Activated T-cell treated with anti-CD3 and anti-CD28 coated beads, Interleukin-2, amount 50 U/mL, for 24 hours (primary cell): ENCODE results near the gene DPH5.
A peak's percentile ranks its signal among the peaks of the same experiment; 100 is the strongest.

ENCODE experiments used
- DNase-seq: peaks from one replicate; pipeline ENCODE4 v3.0.0-alpha.2; 2020
- H3K27ac Mint-ChIP-seq: 2 replicates; pipeline ENCODE4 v1.8.0; 2020; ENCODE audit warnings: mild to moderate bottlenecking, mixed read lengths
- H3K27me3 Mint-ChIP-seq: 2 replicates; pipeline ENCODE4 v1.8.0; 2020; ENCODE audit warnings: mixed read lengths
- H3K36me3 Mint-ChIP-seq: 2 replicates; pipeline ENCODE4 v1.8.0; 2020; ENCODE audit warnings: low read depth, mixed read lengths
- H3K4me1 Mint-ChIP-seq: 2 replicates; pipeline ENCODE4 v1.8.0; 2020; ENCODE audit warnings: low read depth, mixed read lengths
- H3K4me3 Mint-ChIP-seq: 2 replicates; pipeline ENCODE4 v1.8.0; 2020; ENCODE audit warnings: mild to moderate bottlenecking, moderate library complexity, mixed read lengths
- H3K9me3 Mint-ChIP-seq: 2 replicates; pipeline ENCODE4 v1.8.0; 2020; ENCODE audit warnings: mixed read lengths

DPH5 gene

DNA sequence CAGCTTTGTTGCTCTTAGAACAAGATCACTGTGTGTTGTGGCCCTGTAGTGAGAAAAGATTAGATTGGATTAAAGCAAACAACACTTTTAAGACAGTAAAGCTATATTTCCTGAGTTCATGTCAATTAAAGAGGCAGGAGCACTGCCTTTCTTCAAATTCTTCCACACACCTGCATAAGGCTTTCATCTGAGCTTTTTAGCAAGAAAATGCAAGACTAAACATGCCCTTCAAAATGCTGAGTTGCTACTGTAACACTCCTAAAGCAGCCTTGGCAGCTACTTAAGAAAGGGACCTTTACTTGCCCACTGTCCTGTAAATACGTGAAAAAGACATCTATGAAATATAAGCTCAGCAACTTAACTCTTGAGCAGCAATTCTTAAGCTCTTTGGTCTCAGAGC, 11.8 kb downstream of the DPH5 start:
- H3K4me1 Mint-ChIP-seq: peaks cover 28% of the 10 kb centered on the region
- H3K27ac Mint-ChIP-seq: no peak overlapping the region
- no peaks in the 10 kb centered on the region for H3K27me3 Mint-ChIP-seq
- H3K36me3 Mint-ChIP-seq: peaks cover 95% of the 10 kb centered on the region
- no peak for DNase-seq
- no peak overlapping the region for H3K4me3 Mint-ChIP-seq
- H3K9me3 Mint-ChIP-seq: peaks cover 3% of the 10 kb centered on the region

DNA sequence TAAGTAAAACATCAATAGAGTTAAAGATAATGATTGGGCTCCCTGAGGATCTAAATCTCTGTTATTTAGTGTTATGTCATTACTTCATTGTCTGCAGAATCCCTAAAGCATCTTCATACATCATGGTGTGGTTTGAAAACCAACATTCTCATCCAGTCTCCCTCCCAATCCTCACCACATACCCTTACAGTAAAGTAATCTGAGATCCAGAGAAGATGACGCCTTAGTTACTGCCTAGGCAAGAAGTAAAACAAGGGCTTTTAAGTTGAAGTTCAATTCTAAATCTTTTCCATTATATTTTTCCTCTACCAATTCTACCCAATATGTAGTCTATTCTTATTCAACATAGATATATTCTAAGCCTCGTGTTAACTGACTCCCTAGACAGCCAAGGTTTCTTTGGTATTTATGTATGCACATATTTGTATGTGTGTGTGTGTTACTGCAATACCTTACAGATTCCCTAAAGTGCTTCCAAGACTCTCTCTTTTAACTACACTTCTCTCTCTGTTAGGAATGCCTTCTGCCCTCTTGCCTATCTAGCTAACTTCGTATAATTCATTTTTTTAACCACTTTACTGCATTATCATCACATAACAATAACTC, 17.3 kb downstream of the DPH5 start:
- Mint-ChIP-seq H3K4me1 (peaks cover 45% of the 10 kb centered on the region), H3K27ac (no peak overlapping the region), H3K9me3 (peaks cover 9% of the 10 kb centered on the region), H3K36me3 (peaks cover 86% of the 10 kb centered on the region), H3K27me3 (no peaks in the 10 kb centered on the region), H3K4me3 (no peak overlapping the region)
- no peak for DNase-seq

GRCh38 chr1:101006553-101006952, 19.0 kb downstream of the DPH5 start:
- H3K9me3 Mint-ChIP-seq: peaks cover 9% of the 10 kb centered on the region
- H3K27ac Mint-ChIP-seq: peak overlapping the region; percentile 82
- peaks cover 86% of the 10 kb centered on the region for H3K36me3 Mint-ChIP-seq
- peaks cover 61% of the 10 kb centered on the region for H3K4me1 Mint-ChIP-seq
- no peak for DNase-seq
- H3K27me3 Mint-ChIP-seq: no peaks in the 10 kb centered on the region
- H3K4me3 Mint-ChIP-seq: no peak overlapping the region

DNA sequence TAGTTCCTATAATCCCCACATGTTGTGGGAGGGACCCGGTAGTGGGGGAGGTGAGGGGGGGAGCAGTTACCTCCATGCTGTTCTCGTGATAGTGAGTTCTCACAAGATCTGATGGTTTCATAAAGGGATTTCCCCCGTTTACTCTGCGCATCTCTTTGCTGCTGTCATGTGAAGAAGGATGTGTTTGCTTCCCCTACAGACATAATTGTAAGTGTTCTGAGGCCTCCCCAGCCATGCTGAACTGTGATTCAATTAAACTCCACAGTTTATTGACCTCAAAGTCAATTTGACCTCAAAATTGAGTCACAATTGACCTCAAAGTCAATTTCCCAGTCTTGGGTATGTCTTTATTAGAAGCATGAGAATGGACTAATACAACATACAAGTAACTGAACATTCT, 19.7 kb downstream of the DPH5 start:
- H3K9me3 Mint-ChIP-seq: peaks cover 9% of the 10 kb centered on the region

DNA sequence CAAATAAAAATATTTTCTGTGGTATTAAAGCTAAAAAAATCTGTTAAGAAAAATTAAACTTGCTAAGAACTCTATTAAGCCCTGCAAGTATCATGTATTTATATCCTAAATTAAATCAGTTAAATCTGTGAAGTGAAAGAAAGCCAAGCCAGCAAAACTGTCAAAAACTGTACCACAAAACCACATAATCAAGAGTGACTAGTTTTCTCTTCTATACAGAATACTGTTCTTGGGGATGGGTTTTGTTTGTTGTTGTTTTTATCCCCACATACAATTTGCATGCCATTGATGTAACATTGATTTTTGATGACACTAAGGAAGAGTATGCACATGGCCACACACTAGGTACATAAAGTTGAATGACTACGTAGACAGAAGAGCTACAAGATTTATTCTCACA, 20.4 kb downstream of the DPH5 start:
- no peak for DNase-seq
- Mint-ChIP-seq H3K36me3 (peaks cover 87% of the 10 kb centered on the region), H3K27ac (peak overlapping the region; percentile 53), H3K9me3 (peaks cover 9% of the 10 kb centered on the region), H3K27me3 (no peaks in the 10 kb centered on the region), H3K4me3 (no peak overlapping the region), H3K4me1 (peaks cover 65% of the 10 kb centered on the region)

More for the DNA sequence above, 19.7 kb downstream of the DPH5 start:
- peaks cover 64% of the 10 kb centered on the region for H3K4me1 Mint-ChIP-seq
- no peak for DNase-seq
- H3K36me3 Mint-ChIP-seq: peaks cover 87% of the 10 kb centered on the region
- no peak overlapping the region for H3K4me3 Mint-ChIP-seq
- peak overlapping the region; percentile 82 for H3K27ac Mint-ChIP-seq
- H3K27me3 Mint-ChIP-seq: no peaks in the 10 kb centered on the region

DNA sequence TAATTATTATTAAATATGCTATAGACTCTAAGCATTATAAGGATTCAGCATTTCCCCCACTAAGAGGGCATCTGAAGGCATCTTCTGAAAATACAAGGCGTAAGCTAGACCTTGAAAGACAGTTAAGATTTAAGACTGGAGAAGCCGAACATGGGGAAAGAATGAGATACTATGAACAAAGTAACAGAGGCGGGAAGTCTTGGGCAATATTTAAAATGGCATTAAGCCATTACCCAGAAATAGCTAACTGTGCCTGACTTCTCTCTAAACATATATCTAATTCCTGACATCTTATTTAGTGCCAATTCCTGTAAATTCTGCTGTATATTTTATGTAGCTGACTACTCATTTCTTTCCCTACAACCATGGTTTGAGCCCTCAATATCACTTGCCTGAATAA, 20.9 kb downstream of the DPH5 start:
- H3K36me3 Mint-ChIP-seq: peaks cover 87% of the 10 kb centered on the region
- H3K9me3 Mint-ChIP-seq: peaks cover 9% of the 10 kb centered on the region
- H3K27ac Mint-ChIP-seq: no peak overlapping the region
- peaks cover 63% of the 10 kb centered on the region for H3K4me1 Mint-ChIP-seq
- no peak overlapping the region for H3K4me3 Mint-ChIP-seq
- no peak for DNase-seq
- no peaks in the 10 kb centered on the region for H3K27me3 Mint-ChIP-seq

GRCh38 chr1:101004061-101004460, 21.5 kb downstream of the DPH5 start:
- no peak for DNase-seq
- H3K36me3 Mint-ChIP-seq: peaks cover 83% of the 10 kb centered on the region
- no peak overlapping the region for H3K27ac Mint-ChIP-seq
- H3K9me3 Mint-ChIP-seq: peaks cover 9% of the 10 kb centered on the region
- no peaks in the 10 kb centered on the region for H3K27me3 Mint-ChIP-seq
- H3K4me3 Mint-ChIP-seq: no peak overlapping the region
- peaks cover 63% of the 10 kb centered on the region for H3K4me1 Mint-ChIP-seq

GRCh38 chr1:101003012-101003650, 22.5 kb downstream of the DPH5 start:
- Mint-ChIP-seq H3K4me1 (peaks cover 63% of the 10 kb centered on the region), H3K27ac (peak overlapping the region; percentile 69), H3K4me3 (no peak overlapping the region), H3K9me3 (peaks cover 9% of the 10 kb centered on the region), H3K27me3 (no peaks in the 10 kb centered on the region), H3K36me3 (peaks cover 82% of the 10 kb centered on the region)
- no peak for DNase-seq

GRCh38 chr1:101002551-101002950, 23.0 kb downstream of the DPH5 start:
- Mint-ChIP-seq H3K27me3 (no peaks in the 10 kb centered on the region), H3K4me1 (peaks cover 61% of the 10 kb centered on the region), H3K4me3 (no peak overlapping the region), H3K36me3 (peaks cover 83% of the 10 kb centered on the region), H3K27ac (no peak overlapping the region), H3K9me3 (peaks cover 9% of the 10 kb centered on the region)
- DNase-seq: no peak

DNA sequence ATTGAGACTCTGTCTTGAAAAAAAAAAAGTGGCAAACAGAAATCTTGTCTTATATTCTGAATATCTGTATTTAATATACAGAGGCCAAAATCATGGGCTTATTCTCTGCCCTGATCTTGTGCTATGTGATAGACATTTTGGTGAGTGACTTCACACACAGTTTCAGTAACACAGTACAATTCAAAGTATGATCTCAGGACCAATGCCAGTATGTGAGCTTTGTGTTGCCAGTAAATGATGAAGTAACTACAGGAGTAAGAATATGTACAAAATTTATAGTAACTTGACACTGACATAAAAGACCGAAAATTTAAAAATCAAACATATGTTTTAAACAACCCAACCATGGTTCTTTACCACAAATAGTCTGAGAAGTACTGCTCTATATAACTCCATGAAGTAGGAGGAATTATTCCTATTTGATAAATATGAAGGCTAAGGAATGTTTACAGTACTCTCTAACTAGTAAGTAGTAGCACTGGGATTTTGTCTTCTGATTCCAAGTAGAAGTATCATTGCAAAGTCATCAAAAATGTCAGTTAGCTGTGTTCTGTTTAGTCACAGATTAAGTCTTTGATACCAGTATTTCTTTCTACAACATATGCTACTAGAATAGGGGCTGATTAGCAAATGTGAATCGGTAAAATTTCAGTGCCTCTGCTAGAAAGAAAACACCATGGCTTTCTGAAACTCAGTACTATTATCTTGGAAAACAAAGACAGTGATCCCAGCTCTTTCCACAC, 25.3 kb downstream of the DPH5 start:
- H3K4me3 Mint-ChIP-seq: no peak overlapping the region
- DNase-seq: no peak
- H3K27ac Mint-ChIP-seq: no peak overlapping the region
- peaks cover 1% of the 10 kb centered on the region for H3K9me3 Mint-ChIP-seq
- no peaks in the 10 kb centered on the region for H3K27me3 Mint-ChIP-seq
- peaks cover 51% of the 10 kb centered on the region for H3K4me1 Mint-ChIP-seq
- H3K36me3 Mint-ChIP-seq: peaks cover 83% of the 10 kb centered on the region

DNA sequence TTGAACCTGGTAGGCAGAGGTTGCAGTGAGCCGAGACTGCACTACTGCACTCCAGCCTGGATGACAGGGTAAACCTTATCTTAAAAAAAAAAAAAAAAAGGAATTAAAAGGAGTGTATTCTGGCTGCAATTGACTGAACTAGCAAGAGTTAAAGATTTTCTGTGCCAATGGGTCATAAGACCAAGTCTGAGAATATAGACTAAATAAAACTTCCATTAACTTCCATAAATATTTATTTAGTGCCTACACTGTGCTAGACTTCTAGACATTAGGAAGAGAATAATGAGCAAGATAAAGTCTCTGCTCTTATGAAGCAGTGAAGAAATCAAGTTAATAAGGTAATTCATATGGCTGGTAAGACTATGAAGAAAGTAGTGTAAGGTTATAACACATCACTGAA, 27.2 kb downstream of the DPH5 start:
- Mint-ChIP-seq H3K9me3 (no peaks in the 10 kb centered on the region), H3K27me3 (no peaks in the 10 kb centered on the region), H3K4me1 (peaks cover 42% of the 10 kb centered on the region), H3K36me3 (peaks cover 84% of the 10 kb centered on the region), H3K27ac (no peak overlapping the region), H3K4me3 (no peak overlapping the region)
- DNase-seq: no peak

GRCh38 chr1:100995198-100995988, 30.2 kb downstream of the DPH5 start:
- DNase-seq: no peak
- no peaks in the 10 kb centered on the region for H3K9me3 Mint-ChIP-seq
- H3K36me3 Mint-ChIP-seq: peaks cover 82% of the 10 kb centered on the region
- H3K27me3 Mint-ChIP-seq: no peaks in the 10 kb centered on the region
- peak overlapping the region; percentile 61 for H3K27ac Mint-ChIP-seq
- no peak overlapping the region for H3K4me3 Mint-ChIP-seq
- peaks cover 23% of the 10 kb centered on the region for H3K4me1 Mint-ChIP-seq

DNA sequence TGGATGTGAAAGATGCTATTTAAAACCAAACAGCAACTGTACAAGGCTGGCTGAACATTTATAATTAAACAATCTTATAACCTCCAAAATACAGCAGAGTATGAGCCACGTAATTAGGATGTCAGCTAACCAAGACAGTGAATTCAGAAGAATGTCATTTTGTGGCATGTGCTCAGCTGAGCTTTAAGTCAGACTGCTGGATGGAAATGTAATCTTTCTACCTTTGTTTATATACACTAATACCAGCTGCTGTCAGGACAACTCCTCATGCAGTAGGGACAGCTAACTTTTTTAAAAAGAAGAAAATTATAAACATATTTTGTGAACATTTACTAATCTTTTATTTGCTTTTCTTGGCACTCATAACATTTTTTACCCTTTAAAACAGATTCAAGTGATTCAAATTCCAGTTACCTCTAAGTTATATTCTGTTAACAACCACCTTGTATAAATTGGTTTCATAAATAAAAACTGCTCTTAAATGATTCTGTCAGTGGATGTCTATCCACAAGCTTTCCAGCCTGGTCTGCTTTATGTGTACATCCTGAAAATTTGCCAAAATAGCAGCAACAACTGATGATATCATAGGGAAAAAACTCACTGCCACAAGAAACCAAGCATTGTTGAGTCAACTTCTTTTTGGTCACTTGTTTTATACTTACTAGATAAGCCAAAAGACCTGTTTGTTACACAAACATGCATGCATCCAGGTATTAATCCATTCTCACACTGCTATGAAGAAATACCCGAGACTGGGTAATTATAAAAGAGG, 36.1 kb downstream of the DPH5 start:
- no peaks in the 10 kb centered on the region for H3K27me3 Mint-ChIP-seq
- H3K4me1 Mint-ChIP-seq: peaks cover 10% of the 10 kb centered on the region
- peaks cover 83% of the 10 kb centered on the region for H3K36me3 Mint-ChIP-seq
- DNase-seq: no peak
- H3K9me3 Mint-ChIP-seq: no peaks in the 10 kb centered on the region
- H3K4me3 Mint-ChIP-seq: no peak overlapping the region
- H3K27ac Mint-ChIP-seq: no peak overlapping the region

DNA sequence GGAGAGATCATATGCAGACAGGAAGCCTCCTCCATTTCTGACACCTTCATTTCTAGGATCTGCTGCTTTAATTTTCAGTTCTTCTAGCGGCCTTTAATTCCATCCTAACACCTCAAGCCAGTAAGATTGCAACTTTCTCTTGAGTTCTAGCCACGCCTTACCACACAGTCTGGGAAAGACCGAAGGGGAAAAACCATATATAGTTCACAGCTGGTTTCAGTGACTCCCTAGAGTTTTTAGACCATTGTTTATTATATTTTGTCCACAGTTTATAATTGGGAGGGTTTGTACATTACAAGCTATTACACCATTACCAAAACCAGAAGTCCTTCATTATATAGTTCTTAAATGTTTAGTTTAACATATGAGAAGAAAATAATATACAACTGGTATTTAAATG, 37.5 kb downstream of the DPH5 start:
- Mint-ChIP-seq H3K36me3 (peaks cover 92% of the 10 kb centered on the region), H3K4me1 (peaks cover 11% of the 10 kb centered on the region), H3K27me3 (no peaks in the 10 kb centered on the region), H3K27ac (no peak overlapping the region), H3K9me3 (no peaks in the 10 kb centered on the region), H3K4me3 (no peak overlapping the region)
- no peak for DNase-seq
